K562 (cell line): ENCODE results near the gene SRL. TPM values are rescaled to one million over a fixed set of nuclear protein-coding genes. Genes with fewer than 3 reads are reported as not detected.

Experiments
- ILK ChIP-seq: fragments of 450-650 bp; IDR thresholded peaks from 2 replicates; pipeline ENCODE4 v1.6.1; 2016; ENCODE audit warnings: missing genetic modification characterization, low read depth, mild to moderate bottlenecking, missing compliant biosample characterization, moderate library complexity, borderline replicate concordance
- NCOA4 ChIP-seq: fragments of 450-650 bp; IDR thresholded peaks from 2 replicates; pipeline ENCODE4 v1.6.1; 2018; ENCODE audit warnings: mild to moderate bottlenecking; ENCODE audit not compliant: partially characterized antibody
- TCF7L2 ChIP-seq: fragments of 150-350 bp; IDR thresholded peaks from 2 replicates; pipeline ENCODE4 v1.6.1; 2016; ENCODE audit warnings: low read depth, mild to moderate bottlenecking, low read length, moderate library complexity
- ZNF143 ChIP-seq: sonication (generic); formaldehyde crosslinking; IDR thresholded peaks from 2 replicates; pipeline ENCODE4 v1.9.0; 2022; ENCODE audit warnings: mild to moderate bottlenecking, missing genetic modification reagents
- ZNF586 ChIP-seq: fragments of 450-650 bp; formaldehyde crosslinking; conservative IDR thresholded peaks from 2 replicates; pipeline ENCODE4 v1.4.0; 2020; ENCODE audit warnings: mild to moderate bottlenecking, moderate library complexity
- ZNF830 ChIP-seq: fragments of 250-450 bp; sonication (Bioruptor Pico); IDR thresholded peaks from 2 replicates; pipeline ENCODE4 v1.5.0; 2021; ENCODE audit warnings: mild to moderate bottlenecking
- polyA plus RNA-seq, 8 experiments: library from polyadenylated mRNA; depleted of rRNA in 4 of 8; stranded (reverse) in 5 of 8; unstranded in 3 of 8; fragments of >200 nt; fragmentation: Nextera tagmentation in 2 of 8; fragmentation: Illumina TruSeq in 1 of 8; extraction: Ambion mirVana in 2 of 8; extraction: Trizol in 1 of 8; gene quantifications; 2 replicates each; pipeline versions ENCODE4 v1.2.1 to v1.2.3, GENCODE V29; 2011 to 2014; ENCODE audit warnings: inconsistent platforms in 1 of 8, missing spikeins in 1 of 8
- total RNA-seq, 7 experiments: library from RNA; depleted of rRNA in 6 of 7; stranded (reverse); fragments of >200 nt in 6 of 7; fragmentation: Illumina TruSeq in 2 of 7; extraction: Trizol in 2 of 7; gene quantifications; 2 replicates each; pipeline versions ENCODE4 v1.2.1 to v1.2.3, GENCODE V29; 2011 to 2021; ENCODE audit warnings: low replicate concordance in 1 of 7
- TF ChIP-seq, protein P1 (sequence below): fragments of 450-650 bp; IDR thresholded peaks from 2 replicates; pipeline ENCODE4 v1.6.1; 2016; ENCODE audit warnings: mild to moderate bottlenecking, moderate library complexity
- TF ChIP-seq, protein P2 (sequence below): sonication (generic); formaldehyde crosslinking; IDR thresholded peaks from 2 replicates; pipeline ENCODE4 v1.8.1; 2022; ENCODE audit warnings: missing genetic modification reagents
- TF ChIP-seq, protein P3 (sequence below): fragments of 450-650 bp; IDR thresholded peaks from 2 replicates; pipeline ENCODE4 v1.6.1; 2016; ENCODE audit warnings: antibody characterized with exemption
- TF ChIP-seq, protein P4 (sequence below), 3 experiments: IDR thresholded peaks in 2 of 3; conservative IDR thresholded peaks in 1 of 3; 2 replicates each; pipeline ENCODE4 v1.5.1; 2011 to 2012; ENCODE audit warnings: low read length in 3 of 3, mild to moderate bottlenecking in 3 of 3, control low read depth in 2 of 3, improper control_type of control experiment in 1 of 3, inconsistent platforms in 1 of 3, low read depth in 1 of 3, mixed read lengths in 1 of 3, moderate library complexity in 1 of 3; ENCODE audit not compliant: insufficient read depth in 2 of 3

Gene SRL
- total and polyA plus RNA-seq, 9 of the 15 experiments (the other 6 are each of a cell fraction or from before 2014, with no cell fraction given) = 0.01 TPM; not detected in 8

DNA sequence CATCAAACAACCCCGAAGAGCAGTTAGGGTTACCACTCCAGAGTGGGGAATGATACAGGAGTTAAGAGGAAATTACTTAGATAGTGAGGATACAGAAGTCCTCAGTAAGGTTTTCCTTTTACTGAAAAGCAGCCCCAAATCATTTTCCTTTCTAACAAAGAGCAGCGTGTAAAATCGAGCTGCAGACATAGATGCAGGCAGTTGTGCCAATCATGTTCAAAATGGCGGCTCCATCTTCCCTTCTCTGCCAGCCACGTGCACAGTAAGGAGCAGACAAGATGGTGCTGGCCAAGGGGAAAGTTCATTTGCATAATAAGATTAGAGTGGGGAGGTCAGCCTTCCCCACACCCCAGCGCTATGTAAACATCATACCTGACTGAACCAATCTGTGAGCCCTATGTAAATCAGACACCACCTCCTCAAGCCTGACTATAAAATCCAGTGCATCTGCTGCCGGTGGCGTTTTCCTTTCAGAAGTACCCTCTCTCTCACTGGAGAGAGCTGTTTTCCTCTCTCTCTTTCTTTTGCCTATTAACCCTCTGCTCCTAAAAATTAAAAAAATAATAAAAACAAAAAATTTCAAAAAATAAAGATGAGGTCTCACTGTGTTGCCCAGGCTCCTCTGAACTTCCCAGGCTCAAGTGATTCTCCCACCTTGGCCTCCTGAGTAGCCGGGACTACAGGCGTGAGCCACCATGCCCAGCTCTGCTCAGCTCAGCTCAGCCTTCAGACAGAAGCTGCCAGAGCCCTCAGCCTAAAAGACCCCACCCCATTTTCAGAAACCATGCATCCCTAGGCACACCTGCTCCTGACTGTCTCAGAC is 2.6 kb upstream of the SRL start (continued):
- TF ChIP-seq, protein P1, sequence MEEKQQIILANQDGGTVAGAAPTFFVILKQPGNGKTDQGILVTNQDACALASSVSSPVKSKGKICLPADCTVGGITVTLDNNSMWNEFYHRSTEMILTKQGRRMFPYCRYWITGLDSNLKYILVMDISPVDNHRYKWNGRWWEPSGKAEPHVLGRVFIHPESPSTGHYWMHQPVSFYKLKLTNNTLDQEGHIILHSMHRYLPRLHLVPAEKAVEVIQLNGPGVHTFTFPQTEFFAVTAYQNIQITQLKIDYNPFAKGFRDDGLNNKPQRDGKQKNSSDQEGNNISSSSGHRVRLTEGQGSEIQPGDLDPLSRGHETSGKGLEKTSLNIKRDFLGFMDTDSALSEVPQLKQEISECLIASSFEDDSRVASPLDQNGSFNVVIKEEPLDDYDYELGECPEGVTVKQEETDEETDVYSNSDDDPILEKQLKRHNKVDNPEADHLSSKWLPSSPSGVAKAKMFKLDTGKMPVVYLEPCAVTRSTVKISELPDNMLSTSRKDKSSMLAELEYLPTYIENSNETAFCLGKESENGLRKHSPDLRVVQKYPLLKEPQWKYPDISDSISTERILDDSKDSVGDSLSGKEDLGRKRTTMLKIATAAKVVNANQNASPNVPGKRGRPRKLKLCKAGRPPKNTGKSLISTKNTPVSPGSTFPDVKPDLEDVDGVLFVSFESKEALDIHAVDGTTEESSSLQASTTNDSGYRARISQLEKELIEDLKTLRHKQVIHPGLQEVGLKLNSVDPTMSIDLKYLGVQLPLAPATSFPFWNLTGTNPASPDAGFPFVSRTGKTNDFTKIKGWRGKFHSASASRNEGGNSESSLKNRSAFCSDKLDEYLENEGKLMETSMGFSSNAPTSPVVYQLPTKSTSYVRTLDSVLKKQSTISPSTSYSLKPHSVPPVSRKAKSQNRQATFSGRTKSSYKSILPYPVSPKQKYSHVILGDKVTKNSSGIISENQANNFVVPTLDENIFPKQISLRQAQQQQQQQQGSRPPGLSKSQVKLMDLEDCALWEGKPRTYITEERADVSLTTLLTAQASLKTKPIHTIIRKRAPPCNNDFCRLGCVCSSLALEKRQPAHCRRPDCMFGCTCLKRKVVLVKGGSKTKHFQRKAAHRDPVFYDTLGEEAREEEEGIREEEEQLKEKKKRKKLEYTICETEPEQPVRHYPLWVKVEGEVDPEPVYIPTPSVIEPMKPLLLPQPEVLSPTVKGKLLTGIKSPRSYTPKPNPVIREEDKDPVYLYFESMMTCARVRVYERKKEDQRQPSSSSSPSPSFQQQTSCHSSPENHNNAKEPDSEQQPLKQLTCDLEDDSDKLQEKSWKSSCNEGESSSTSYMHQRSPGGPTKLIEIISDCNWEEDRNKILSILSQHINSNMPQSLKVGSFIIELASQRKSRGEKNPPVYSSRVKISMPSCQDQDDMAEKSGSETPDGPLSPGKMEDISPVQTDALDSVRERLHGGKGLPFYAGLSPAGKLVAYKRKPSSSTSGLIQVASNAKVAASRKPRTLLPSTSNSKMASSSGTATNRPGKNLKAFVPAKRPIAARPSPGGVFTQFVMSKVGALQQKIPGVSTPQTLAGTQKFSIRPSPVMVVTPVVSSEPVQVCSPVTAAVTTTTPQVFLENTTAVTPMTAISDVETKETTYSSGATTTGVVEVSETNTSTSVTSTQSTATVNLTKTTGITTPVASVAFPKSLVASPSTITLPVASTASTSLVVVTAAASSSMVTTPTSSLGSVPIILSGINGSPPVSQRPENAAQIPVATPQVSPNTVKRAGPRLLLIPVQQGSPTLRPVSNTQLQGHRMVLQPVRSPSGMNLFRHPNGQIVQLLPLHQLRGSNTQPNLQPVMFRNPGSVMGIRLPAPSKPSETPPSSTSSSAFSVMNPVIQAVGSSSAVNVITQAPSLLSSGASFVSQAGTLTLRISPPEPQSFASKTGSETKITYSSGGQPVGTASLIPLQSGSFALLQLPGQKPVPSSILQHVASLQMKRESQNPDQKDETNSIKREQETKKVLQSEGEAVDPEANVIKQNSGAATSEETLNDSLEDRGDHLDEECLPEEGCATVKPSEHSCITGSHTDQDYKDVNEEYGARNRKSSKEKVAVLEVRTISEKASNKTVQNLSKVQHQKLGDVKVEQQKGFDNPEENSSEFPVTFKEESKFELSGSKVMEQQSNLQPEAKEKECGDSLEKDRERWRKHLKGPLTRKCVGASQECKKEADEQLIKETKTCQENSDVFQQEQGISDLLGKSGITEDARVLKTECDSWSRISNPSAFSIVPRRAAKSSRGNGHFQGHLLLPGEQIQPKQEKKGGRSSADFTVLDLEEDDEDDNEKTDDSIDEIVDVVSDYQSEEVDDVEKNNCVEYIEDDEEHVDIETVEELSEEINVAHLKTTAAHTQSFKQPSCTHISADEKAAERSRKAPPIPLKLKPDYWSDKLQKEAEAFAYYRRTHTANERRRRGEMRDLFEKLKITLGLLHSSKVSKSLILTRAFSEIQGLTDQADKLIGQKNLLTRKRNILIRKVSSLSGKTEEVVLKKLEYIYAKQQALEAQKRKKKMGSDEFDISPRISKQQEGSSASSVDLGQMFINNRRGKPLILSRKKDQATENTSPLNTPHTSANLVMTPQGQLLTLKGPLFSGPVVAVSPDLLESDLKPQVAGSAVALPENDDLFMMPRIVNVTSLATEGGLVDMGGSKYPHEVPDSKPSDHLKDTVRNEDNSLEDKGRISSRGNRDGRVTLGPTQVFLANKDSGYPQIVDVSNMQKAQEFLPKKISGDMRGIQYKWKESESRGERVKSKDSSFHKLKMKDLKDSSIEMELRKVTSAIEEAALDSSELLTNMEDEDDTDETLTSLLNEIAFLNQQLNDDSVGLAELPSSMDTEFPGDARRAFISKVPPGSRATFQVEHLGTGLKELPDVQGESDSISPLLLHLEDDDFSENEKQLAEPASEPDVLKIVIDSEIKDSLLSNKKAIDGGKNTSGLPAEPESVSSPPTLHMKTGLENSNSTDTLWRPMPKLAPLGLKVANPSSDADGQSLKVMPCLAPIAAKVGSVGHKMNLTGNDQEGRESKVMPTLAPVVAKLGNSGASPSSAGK = peak; percentile 91
- TF ChIP-seq TCF7L2 (no peak), ZNF143 (CRISPR knock-in tag) (no peak), ZNF830 (no peak), ILK (tag) (no peak), ZNF586 (CRISPR knock-in tag) (no peak), NCOA4 (no peak)
- TF ChIP-seq, protein P2, sequence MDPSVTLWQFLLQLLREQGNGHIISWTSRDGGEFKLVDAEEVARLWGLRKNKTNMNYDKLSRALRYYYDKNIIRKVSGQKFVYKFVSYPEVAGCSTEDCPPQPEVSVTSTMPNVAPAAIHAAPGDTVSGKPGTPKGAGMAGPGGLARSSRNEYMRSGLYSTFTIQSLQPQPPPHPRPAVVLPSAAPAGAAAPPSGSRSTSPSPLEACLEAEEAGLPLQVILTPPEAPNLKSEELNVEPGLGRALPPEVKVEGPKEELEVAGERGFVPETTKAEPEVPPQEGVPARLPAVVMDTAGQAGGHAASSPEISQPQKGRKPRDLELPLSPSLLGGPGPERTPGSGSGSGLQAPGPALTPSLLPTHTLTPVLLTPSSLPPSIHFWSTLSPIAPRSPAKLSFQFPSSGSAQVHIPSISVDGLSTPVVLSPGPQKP (CRISPR knock-in tag) = no peak
- TF ChIP-seq, protein P3, sequence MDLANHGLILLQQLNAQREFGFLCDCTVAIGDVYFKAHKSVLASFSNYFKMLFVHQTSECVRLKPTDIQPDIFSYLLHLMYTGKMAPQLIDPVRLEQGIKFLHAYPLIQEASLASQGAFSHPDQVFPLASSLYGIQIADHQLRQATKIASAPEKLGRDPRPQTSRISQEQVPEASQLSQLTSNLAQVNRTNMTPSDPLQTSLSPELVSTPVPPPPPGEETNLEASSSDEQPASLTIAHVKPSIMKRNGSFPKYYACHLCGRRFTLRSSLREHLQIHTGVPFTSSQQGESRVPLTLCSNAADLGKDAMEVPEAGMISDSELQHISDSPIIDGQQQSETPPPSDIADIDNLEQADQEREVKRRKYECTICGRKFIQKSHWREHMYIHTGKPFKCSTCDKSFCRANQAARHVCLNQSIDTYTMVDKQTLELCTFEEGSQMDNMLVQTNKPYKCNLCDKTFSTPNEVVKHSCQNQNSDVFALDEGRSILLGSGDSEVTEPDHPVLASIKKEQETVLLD = no peak
- TF ChIP-seq, protein P4, sequence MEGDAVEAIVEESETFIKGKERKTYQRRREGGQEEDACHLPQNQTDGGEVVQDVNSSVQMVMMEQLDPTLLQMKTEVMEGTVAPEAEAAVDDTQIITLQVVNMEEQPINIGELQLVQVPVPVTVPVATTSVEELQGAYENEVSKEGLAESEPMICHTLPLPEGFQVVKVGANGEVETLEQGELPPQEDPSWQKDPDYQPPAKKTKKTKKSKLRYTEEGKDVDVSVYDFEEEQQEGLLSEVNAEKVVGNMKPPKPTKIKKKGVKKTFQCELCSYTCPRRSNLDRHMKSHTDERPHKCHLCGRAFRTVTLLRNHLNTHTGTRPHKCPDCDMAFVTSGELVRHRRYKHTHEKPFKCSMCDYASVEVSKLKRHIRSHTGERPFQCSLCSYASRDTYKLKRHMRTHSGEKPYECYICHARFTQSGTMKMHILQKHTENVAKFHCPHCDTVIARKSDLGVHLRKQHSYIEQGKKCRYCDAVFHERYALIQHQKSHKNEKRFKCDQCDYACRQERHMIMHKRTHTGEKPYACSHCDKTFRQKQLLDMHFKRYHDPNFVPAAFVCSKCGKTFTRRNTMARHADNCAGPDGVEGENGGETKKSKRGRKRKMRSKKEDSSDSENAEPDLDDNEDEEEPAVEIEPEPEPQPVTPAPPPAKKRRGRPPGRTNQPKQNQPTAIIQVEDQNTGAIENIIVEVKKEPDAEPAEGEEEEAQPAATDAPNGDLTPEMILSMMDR (IDR thresholded peaks at IDR 0.05 in 2 of 3, conservative IDR thresholded peaks at IDR 0.05 in 1 of 3; ENCODE audit: insufficient read depth in 2 of 3, low read depth in 1 of 3, low read length in 3 of 3) = no peak
